Prostate gland (tissue), 2 donors: ENCODE results near the gene USP32. TPM values are rescaled to one million over a fixed set of nuclear protein-coding genes. Genes with fewer than 3 reads are reported as not detected.

ENCODE experiments used
- DNase-seq: peaks from one replicate; pipeline ENCODE4 v3.0.0-alpha.2; 2019; ENCODE audit warnings: low spot score
- H3K27ac ChIP-seq, 2 donors: fragments of 200-600 bp; sonication (generic); 2 replicates each; pipeline ENCODE4 v1.5.1; 2017 to 2019
- H3K27me3 ChIP-seq: fragments of 200-600 bp; sonication (generic); replicated peaks from 2 replicates; pipeline ENCODE4 v1.5.1; 2019; ENCODE audit not compliant: insufficient read depth
- H3K36me3 ChIP-seq, 2 donors: fragments of 200-600 bp; sonication (generic); 1 replicate in 1 of 2; 2 replicates in 1 of 2; pipeline versions ENCODE4 v1.5.1 to v1.8.1; 2017 to 2019
- H3K4me1 ChIP-seq: fragments of 200-600 bp; sonication (generic); replicated peaks from 2 replicates; pipeline ENCODE4 v1.5.1; 2019
- H3K4me3 ChIP-seq, 2 donors: fragments of 200-600 bp; sonication (generic); 2 replicates each; pipeline ENCODE4 v1.5.1; 2017 to 2019
- H3K9me3 ChIP-seq: fragments of 200-600 bp; sonication (generic); 2 replicates; pipeline ENCODE4 v1.5.1; 2017
- CTCF ChIP-seq, 4 experiments: fragments of 200-600 bp in 2 of 4; fragments of 450-650 bp in 2 of 4; sonication (generic) in 2 of 4; IDR thresholded peaks; 1 replicate in 3 of 4; 2 replicates in 1 of 4; pipeline ENCODE4 v1.5.1; 2016 to 2019; ENCODE audit warnings: antibody characterized with exemption in 4 of 4, mild to moderate bottlenecking in 2 of 4, moderate library complexity in 2 of 4
- POLR2A ChIP-seq: fragments of 450-650 bp; IDR thresholded peaks from one replicate; pipeline ENCODE4 v1.6.1; 2016; ENCODE audit warnings: antibody characterized with exemption, mild to moderate bottlenecking
- POLR2AphosphoS5 ChIP-seq: sonication (generic); formaldehyde crosslinking; IDR thresholded peaks from one replicate; pipeline ENCODE4 v1.6.1; 2017; ENCODE audit warnings: antibody characterized with exemption
- WGBS: methylation state at CpG from one replicate; pipeline ENCODE4 v1.1.5; 2018; 5-methylcytosine and 5-hydroxymethylcytosine counted together
- intact Hi-C: fragments of 100-400 bp; cut with DNase I; formaldehyde crosslinking; loops from one replicate; pipeline ENCODE4 v1.14.2; 2022
- total RNA-seq, 2 donors: library from RNA; depleted of rRNA; stranded (reverse); fragments of >200 nt; gene quantifications; one replicate each; pipeline ENCODE4 v1.1.0, GENCODE V29; 2016

Gene USP32
- total RNA-seq, 2 donors from 2014 or later = 21.8 to 59.3 TPM

- TF ChIP-seq POLR2A (no peak), POLR2AphosphoS5 (no peak), CTCF (IDR thresholded peaks at IDR 0.05) (no peak)
- no peak for DNase-seq
- H3K27me3 ChIP-seq = no peaks in the 10 kb centered on the region
- no peaks in the 10 kb centered on the region for H3K9me3 ChIP-seq
- no peak overlapping the region for H3K4me3 ChIP-seq
- no peaks in the 10 kb centered on the region for H3K36me3 ChIP-seq
- no peak overlapping the region for H3K27ac ChIP-seq
- intact Hi-C loops = no loop called here
- H3K4me1 ChIP-seq = no peaks in the 10 kb centered on the region
- 56% methylated on average over 5 of the region's 5 CpGs for WGBS
Measured at GRCh38 chr17:60151355-60151754, 240.6 kb downstream of the USP32 start.

- intact Hi-C loops = loop anchor here (10.0 kb wide), 1 partner anchor 285 kb away; no protein-coding TSS in a partner anchor
- Histone ChIP-seq H3K36me3 (no peaks in the 10 kb centered on the region), H3K27ac (no peak within 1 kb of the TSS), H3K27me3 (peaks cover 3% of the 10 kb centered on the region), H3K4me3 (peak within 1 kb of the TSS; percentile 4 to 14), H3K4me1 (no peaks in the 10 kb centered on the region), H3K9me3 (no peaks in the 10 kb centered on the region)
- DNase-seq = no peak
- no peak for TF ChIP-seq CTCF (IDR thresholded peaks at IDR 0.05)
- no peak for TF ChIP-seq POLR2AphosphoS5
- no peak for TF ChIP-seq POLR2A
- WGBS = 4% methylated on average over 59 of the region's 81 CpGs
Measured at GRCh38 chr17:60149691-60150582, 242.0 kb downstream of the USP32 start, which contains the start of gene CA4. Gene CA4 (plus strand): TSS chr17:60149973. CDS start chr17:60150035, 62 bp downstream.

- H3K9me3 ChIP-seq = no peaks in the 10 kb centered on the region
- H3K4me1 ChIP-seq = no peaks in the 10 kb centered on the region
- H3K27me3 ChIP-seq = peaks cover 3% of the 10 kb centered on the region
- no peak overlapping the region for H3K4me3 ChIP-seq
- H3K27ac ChIP-seq = no peak overlapping the region
- no peaks in the 10 kb centered on the region for H3K36me3 ChIP-seq
- no peak for TF ChIP-seq POLR2AphosphoS5
- no peak for TF ChIP-seq CTCF (IDR thresholded peaks at IDR 0.05)
- TF ChIP-seq POLR2A = no peak
- 49% methylated on average over 2 of the region's 2 CpGs for WGBS
- intact Hi-C loops = loop anchor here (10.0 kb wide), 1 partner anchor 286 kb away; no protein-coding TSS in a partner anchor
- DNase-seq = no peak
Measured at GRCh38 chr17:60148373-60148772, 243.6 kb downstream of the USP32 start.

- no peak overlapping the region for H3K27ac ChIP-seq
- H3K4me1 ChIP-seq = no peaks in the 10 kb centered on the region
- intact Hi-C loops = loop anchor here (10.0 kb wide), 1 partner anchor 287 kb away; no protein-coding TSS in a partner anchor
- DNase-seq = no peak
- peaks cover 3% of the 10 kb centered on the region for H3K27me3 ChIP-seq
- no peaks in the 10 kb centered on the region for H3K9me3 ChIP-seq
- 87% methylated on average over 8 of the region's 8 CpGs for WGBS
- TF ChIP-seq CTCF (IDR thresholded peaks at IDR 0.05) (no peak), POLR2A (no peak), POLR2AphosphoS5 (no peak)
- H3K36me3 ChIP-seq = no peaks in the 10 kb centered on the region
- no peak overlapping the region for H3K4me3 ChIP-seq
Measured at GRCh38 chr17:60147553-60148223, 244.2 kb downstream of the USP32 start.
